Measurements from ENCODE around the gene TSPAN9. TPM values are rescaled to one million over a fixed set of nuclear protein-coding genes. Genes with fewer than 3 reads are reported as not detected.

Gene TSPAN9
- total RNA-seq, 1 donor from 2014 or later, result 40.9 TPM

- DNase-seq (ENCODE audit: low read depth), result no peak
- H3K27me3 Mint-ChIP-seq (ENCODE audit: low read depth, unreplicated experiment), result peaks cover 8% of the 10 kb centered on the region
These were observed 179.0 kb downstream of the TSPAN9 start for GRCh38 chr12:3256103-3256631.

GRCh38 chr12:3257411-3257810 is 180.2 kb downstream of the TSPAN9 start:
- no peak overlapping the region for H3K4me3 ChIP-seq (ENCODE audit: insufficient read depth, low read depth, low read length)
- peaks cover 4% of the 10 kb centered on the region for H3K4me1 ChIP-seq (ENCODE audit: insufficient read depth, low read length)
- H3K4me1 Mint-ChIP-seq (ENCODE audit: low read depth, unreplicated experiment), result peaks cover 7% of the 10 kb centered on the region
- H4K20me1 ChIP-seq (ENCODE audit: insufficient read depth, low read length), result peaks cover 74% of the 10 kb centered on the region
- H3K36me3 ChIP-seq (ENCODE audit: insufficient read depth, low read length), result no peaks in the 10 kb centered on the region
- no peak overlapping the region for H3K27ac ChIP-seq (ENCODE audit: low read depth, low read length)
- no peak for DNase-seq (ENCODE audit: low read depth)
- peaks cover 2% of the 10 kb centered on the region for H3K9me3 Mint-ChIP-seq (ENCODE audit: unreplicated experiment)
- no peak for FAIRE-seq
- no peaks in the 10 kb centered on the region for H3K27me3 ChIP-seq (ENCODE audit: insufficient read depth, low read length)
- H3K79me2 ChIP-seq (ENCODE audit: insufficient read depth, low read length), result no peaks in the 10 kb centered on the region
- no peak overlapping the region for H2AFZ ChIP-seq (ENCODE audit: low read depth, low read length)
- no peak overlapping the region for H3K27ac Mint-ChIP-seq (ENCODE audit: unreplicated experiment)
- H3K9ac ChIP-seq (ENCODE audit: low read length), result no peak overlapping the region
- TF ChIP-seq EZH2 (IDR thresholded peaks at IDR 0.05; ENCODE audit: insufficient read depth, low read length) (no peak), CTCF (IDR thresholded peaks at IDR 0.05; ENCODE audit: insufficient read depth, low read depth, low read length) (no peak)
- H3K4me3 Mint-ChIP-seq (ENCODE audit: unreplicated experiment), result no peak overlapping the region
- no peaks in the 10 kb centered on the region for H3K9me3 ChIP-seq (ENCODE audit: insufficient read depth, low read depth, low read length)
- H3K36me3 Mint-ChIP-seq (ENCODE audit: low read depth, unreplicated experiment), result peaks cover 3% of the 10 kb centered on the region
- peaks cover 3% of the 10 kb centered on the region for H3K27me3 Mint-ChIP-seq (ENCODE audit: low read depth, unreplicated experiment)
- no peak overlapping the region for H3K4me2 ChIP-seq (ENCODE audit: low read length)

More at GRCh38 chr12:3256103-3256631, 179.0 kb downstream of the TSPAN9 start:
- Histone ChIP-seq H2AFZ (ENCODE audit: low read depth, low read length) (no peak overlapping the region), H3K4me3 (ENCODE audit: insufficient read depth, low read depth, low read length) (no peak overlapping the region), H3K9me3 (ENCODE audit: insufficient read depth, low read depth, low read length) (no peaks in the 10 kb centered on the region), H3K4me1 (ENCODE audit: insufficient read depth, low read length) (peaks cover 4% of the 10 kb centered on the region), H3K27ac (ENCODE audit: low read depth, low read length) (no peak overlapping the region), H4K20me1 (ENCODE audit: insufficient read depth, low read length) (peaks cover 72% of the 10 kb centered on the region), H3K9ac (ENCODE audit: low read length) (no peak overlapping the region), H3K27me3 (ENCODE audit: insufficient read depth, low read length) (no peaks in the 10 kb centered on the region), H3K36me3 (ENCODE audit: insufficient read depth, low read length) (no peaks in the 10 kb centered on the region), H3K79me2 (ENCODE audit: insufficient read depth, low read length) (no peaks in the 10 kb centered on the region), H3K4me2 (ENCODE audit: low read length) (no peak overlapping the region)
- Mint-ChIP-seq H3K4me1 (ENCODE audit: low read depth, unreplicated experiment) (peaks cover 5% of the 10 kb centered on the region), H3K27ac (ENCODE audit: unreplicated experiment) (no peak overlapping the region), H3K36me3 (ENCODE audit: low read depth, unreplicated experiment) (peaks cover 5% of the 10 kb centered on the region), H3K9me3 (ENCODE audit: unreplicated experiment) (peaks cover 2% of the 10 kb centered on the region), H3K4me3 (ENCODE audit: unreplicated experiment) (no peak overlapping the region)
- no peak for TF ChIP-seq CTCF (IDR thresholded peaks at IDR 0.05; ENCODE audit: insufficient read depth, low read depth, low read length)
- TF ChIP-seq EZH2 (IDR thresholded peaks at IDR 0.05; ENCODE audit: insufficient read depth, low read length), result no peak
- no peak for FAIRE-seq

- H3K27me3 Mint-ChIP-seq (ENCODE audit: low read depth, unreplicated experiment), result peaks cover 6% of the 10 kb centered on the region
- DNase-seq (ENCODE audit: low read depth), result no peak
- peaks cover 84% of the 10 kb centered on the region for H4K20me1 ChIP-seq (ENCODE audit: insufficient read depth, low read length)
These were observed 182.8 kb downstream of the TSPAN9 start for GRCh38 chr12:3259973-3260372.

More at GRCh38 chr12:3259973-3260372, 182.8 kb downstream of the TSPAN9 start:
- TF ChIP-seq EZH2 (IDR thresholded peaks at IDR 0.05; ENCODE audit: insufficient read depth, low read length) (no peak), CTCF (IDR thresholded peaks at IDR 0.05; ENCODE audit: insufficient read depth, low read depth, low read length) (no peak)
- H3K4me3 ChIP-seq (ENCODE audit: insufficient read depth, low read depth, low read length), result no peak overlapping the region
- H3K27me3 ChIP-seq (ENCODE audit: insufficient read depth, low read length), result no peaks in the 10 kb centered on the region
- no peaks in the 10 kb centered on the region for H3K9me3 Mint-ChIP-seq (ENCODE audit: unreplicated experiment)
- H3K9me3 ChIP-seq (ENCODE audit: insufficient read depth, low read depth, low read length), result no peaks in the 10 kb centered on the region
- H3K36me3 Mint-ChIP-seq (ENCODE audit: low read depth, unreplicated experiment), result peaks cover 7% of the 10 kb centered on the region
- no peaks in the 10 kb centered on the region for H3K36me3 ChIP-seq (ENCODE audit: insufficient read depth, low read length)
- no peak overlapping the region for H3K27ac ChIP-seq (ENCODE audit: low read depth, low read length)
- no peak overlapping the region for H3K27ac Mint-ChIP-seq (ENCODE audit: unreplicated experiment)
- FAIRE-seq, result no peak
- H3K4me1 ChIP-seq (ENCODE audit: insufficient read depth, low read length), result peaks cover 4% of the 10 kb centered on the region
- no peak overlapping the region for H3K4me2 ChIP-seq (ENCODE audit: low read length)
- no peak overlapping the region for H3K9ac ChIP-seq (ENCODE audit: low read length)
- no peaks in the 10 kb centered on the region for H3K79me2 ChIP-seq (ENCODE audit: insufficient read depth, low read length)
- no peak overlapping the region for H3K4me3 Mint-ChIP-seq (ENCODE audit: unreplicated experiment)
- peaks cover 7% of the 10 kb centered on the region for H3K4me1 Mint-ChIP-seq (ENCODE audit: low read depth, unreplicated experiment)
- no peak overlapping the region for H2AFZ ChIP-seq (ENCODE audit: low read depth, low read length)
